Kidney (tissue), 14 donors: ENCODE data around the gene SERPINE1. TPM values are rescaled to one million over a fixed set of nuclear protein-coding genes. Genes with fewer than 3 reads are reported as not detected.

ENCODE experiments used
- DNase-seq, 5 donors: peaks; one replicate each; pipeline ENCODE4 v3.0.0-alpha.2; 2013 to 2020
- FAIRE-seq: peaks from 2 replicates; lab custom pipeline; 2012; peaks lifted over from hg19 to GRCh38; lab: Jason Lieb, UNC
- H3K27ac ChIP-seq, 2 donors: one replicate each; pipeline ENCODE4 v1.7.0; 2013; ENCODE audit warnings: low read depth in 2 of 2, low read length in 2 of 2, inconsistent platforms in 1 of 2
- H3K27me3 ChIP-seq: one replicate; pipeline ENCODE4 v1.7.1; 2013; ENCODE audit warnings: low read length, inconsistent platforms; ENCODE audit not compliant: control insufficient read depth, insufficient read depth
- H3K36me3 ChIP-seq, 3 donors: one replicate each; pipeline versions ENCODE4 v1.7.0 to v1.7.1; 2013; ENCODE audit warnings: low read length in 3 of 3, control low read depth in 1 of 3, inconsistent platforms in 1 of 3; ENCODE audit not compliant: insufficient read depth in 3 of 3, control insufficient read depth in 2 of 3
- H3K4me1 ChIP-seq, 3 donors: one replicate each; pipeline versions ENCODE4 v1.7.0 to v1.7.1; 2013; ENCODE audit warnings: low read length in 3 of 3, inconsistent platforms in 1 of 3, low read depth in 1 of 3; ENCODE audit not compliant: control insufficient read depth in 2 of 3, insufficient read depth in 2 of 3
- H3K4me3 ChIP-seq, 3 donors: one replicate each; pipeline versions ENCODE4 v1.7.0 to v1.8.1; 2013; ENCODE audit warnings: low read length in 3 of 3, control low read depth in 1 of 3, inconsistent platforms in 1 of 3
- H3K9ac ChIP-seq, 3 donors: one replicate each; pipeline versions ENCODE4 v1.7.0 to v1.7.1; 2013; ENCODE audit warnings: low read length in 3 of 3, control low read depth in 1 of 3, inconsistent platforms in 1 of 3
- H3K9me3 ChIP-seq, 3 donors: one replicate each; pipeline versions ENCODE4 v1.7.0 to v1.7.1; 2013; ENCODE audit warnings: low read length in 3 of 3, control low read depth in 1 of 3, inconsistent platforms in 1 of 3; ENCODE audit not compliant: control insufficient read depth in 2 of 3, insufficient read depth in 1 of 3
- intact Hi-C: fragments of 100-400 bp; cut with DNase I; formaldehyde crosslinking; loops from one replicate; pipeline ENCODE4 v1.11.1; 2022
- polyA plus RNA-seq: library from polyadenylated mRNA; stranded (reverse); fragments of 350-450 nt; fragmentation: Illumina TruSeq; extraction: RNeasy Lipid Tissue Mini Kit (QIAGEN cat#74804); gene quantifications from one replicate; pipeline ENCODE4 v1.2.3, GENCODE V29; 2014; ENCODE audit warnings: low read depth, low replicate concordance; ENCODE audit not compliant: insufficient read depth
- total RNA-seq: library from RNA; stranded (reverse); fragmentation: NEBNext Ultra II Directional; extraction: Animal tissue kit (Norgen Biotek cat#: 25700); gene quantifications from one replicate; pipeline ENCODE4 v1.2.1, GENCODE V29; 2021
- TF ChIP-seq, protein P1 (sequence below): IDR thresholded peaks from 3 replicates; pipeline ENCODE4 v1.5.1; 2012; ENCODE audit warnings: mild to moderate bottlenecking, moderate library complexity, borderline replicate concordance; ENCODE audit not compliant: insufficient read depth; ENCODE audit errors: extremely low read depth
- donor health status: control.
- donor health status: control.
- donor health status: control.
- donor health status: control.
- donor health status: control.
- donor health status: DM: yes; HTN: yes; CAD: no.
- donor health status: Normal renal cell carcinoma (clear cell type).

The SERPINE1 gene
- total and polyA plus RNA-seq, 2 donors from 2014 or later = 3.5 to 9.9 TPM

DNA sequence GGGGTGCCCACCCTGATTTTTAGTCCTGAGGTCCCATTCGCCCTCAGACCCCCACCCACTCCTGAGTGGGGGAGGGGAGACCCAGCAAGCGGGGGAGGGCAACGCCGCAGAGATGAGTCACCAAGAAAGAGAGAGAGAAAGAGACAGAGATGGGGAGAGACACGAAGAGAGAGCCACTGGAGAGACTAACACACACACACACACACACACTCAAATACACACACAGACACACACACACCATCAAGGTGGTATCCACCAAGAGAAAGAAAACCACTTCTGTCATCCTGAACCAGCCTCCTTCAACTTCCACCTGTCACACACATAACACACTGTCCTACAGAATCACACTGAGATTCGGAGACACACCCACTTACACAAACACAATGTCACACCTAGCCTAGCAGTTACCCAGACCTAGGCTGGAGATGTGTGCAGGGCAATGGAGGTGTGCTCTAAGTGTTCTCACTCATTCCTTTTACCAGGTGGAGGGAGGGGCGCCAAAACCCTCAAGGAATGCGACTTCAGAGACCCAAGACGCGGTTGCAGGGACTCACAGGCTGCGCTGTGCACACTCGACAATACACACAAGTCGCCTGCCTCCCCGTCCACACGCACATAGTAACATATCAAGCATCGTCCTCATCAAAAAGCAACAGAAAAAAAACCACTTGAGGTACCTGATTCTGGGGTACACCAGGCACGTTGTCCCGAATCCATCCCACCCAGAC, 42.4 kb downstream of the SERPINE1 start:
- H3K4me1 ChIP-seq = peaks cover 0 to 17% (median 5%) of the 10 kb centered on the region in 3 donors
- TF ChIP-seq, protein P1, sequence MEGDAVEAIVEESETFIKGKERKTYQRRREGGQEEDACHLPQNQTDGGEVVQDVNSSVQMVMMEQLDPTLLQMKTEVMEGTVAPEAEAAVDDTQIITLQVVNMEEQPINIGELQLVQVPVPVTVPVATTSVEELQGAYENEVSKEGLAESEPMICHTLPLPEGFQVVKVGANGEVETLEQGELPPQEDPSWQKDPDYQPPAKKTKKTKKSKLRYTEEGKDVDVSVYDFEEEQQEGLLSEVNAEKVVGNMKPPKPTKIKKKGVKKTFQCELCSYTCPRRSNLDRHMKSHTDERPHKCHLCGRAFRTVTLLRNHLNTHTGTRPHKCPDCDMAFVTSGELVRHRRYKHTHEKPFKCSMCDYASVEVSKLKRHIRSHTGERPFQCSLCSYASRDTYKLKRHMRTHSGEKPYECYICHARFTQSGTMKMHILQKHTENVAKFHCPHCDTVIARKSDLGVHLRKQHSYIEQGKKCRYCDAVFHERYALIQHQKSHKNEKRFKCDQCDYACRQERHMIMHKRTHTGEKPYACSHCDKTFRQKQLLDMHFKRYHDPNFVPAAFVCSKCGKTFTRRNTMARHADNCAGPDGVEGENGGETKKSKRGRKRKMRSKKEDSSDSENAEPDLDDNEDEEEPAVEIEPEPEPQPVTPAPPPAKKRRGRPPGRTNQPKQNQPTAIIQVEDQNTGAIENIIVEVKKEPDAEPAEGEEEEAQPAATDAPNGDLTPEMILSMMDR = no peak
- FAIRE-seq (no peak), DNase-seq (no peak)
- no peak overlapping the region for H3K9ac ChIP-seq
- H3K9me3 ChIP-seq = no peaks in the 10 kb centered on the region
- intact Hi-C loops = no loop called here
- no peak overlapping the region for H3K27ac ChIP-seq
- no peak overlapping the region for H3K4me3 ChIP-seq
- no peaks in the 10 kb centered on the region for H3K36me3 ChIP-seq
- peaks cover 73% of the 10 kb centered on the region for H3K27me3 ChIP-seq

GRCh38 chr7:101169838-101170551, 43.1 kb downstream of the SERPINE1 start:
- no peak overlapping the region for H3K4me3 ChIP-seq
- H3K27me3 ChIP-seq = peaks cover 74% of the 10 kb centered on the region
- intact Hi-C loops = no loop called here
- H3K4me1 ChIP-seq = peaks cover 0 to 15% (median 2%) of the 10 kb centered on the region in 3 donors
- DNase-seq = peak; percentile 80 to 90 (median 87)
- H3K9me3 ChIP-seq = no peaks in the 10 kb centered on the region
- TF ChIP-seq, protein P1 = peak; percentile 79
- H3K9ac ChIP-seq = no peak overlapping the region
- no peak overlapping the region for H3K27ac ChIP-seq
- H3K36me3 ChIP-seq = no peaks in the 10 kb centered on the region
- no peak for FAIRE-seq

- H3K27ac ChIP-seq = no peak overlapping the region
- no peak overlapping the region for H3K9ac ChIP-seq
- H3K36me3 ChIP-seq = no peaks in the 10 kb centered on the region
- intact Hi-C loops = no loop called here
- no peak for DNase-seq
- TF ChIP-seq, protein P1 = no peak
- peaks cover 75% of the 10 kb centered on the region for H3K27me3 ChIP-seq
- peaks cover 0 to 8% (median 0%) of the 10 kb centered on the region in 3 donors for H3K4me1 ChIP-seq
- no peak overlapping the region for H3K4me3 ChIP-seq
- H3K9me3 ChIP-seq = no peaks in the 10 kb centered on the region
- FAIRE-seq = no peak
Measured at GRCh38 chr7:101170617-101171441, 43.9 kb downstream of the SERPINE1 start.
